Prostate gland (tissue), 2 donors: Measurements from ENCODE around the gene SCGB2B2. TPM values are rescaled to one million over a fixed set of nuclear protein-coding genes. Genes with fewer than 3 reads are reported as not detected.

Source experiments
- DNase-seq: peaks from one replicate; pipeline ENCODE4 v3.0.0-alpha.2; 2019; ENCODE audit warnings: low spot score
- H3K27ac ChIP-seq, 2 donors: fragments of 200-600 bp; sonication (generic); 2 replicates each; pipeline ENCODE4 v1.5.1; 2017 to 2019
- H3K27me3 ChIP-seq: fragments of 200-600 bp; sonication (generic); replicated peaks from 2 replicates; pipeline ENCODE4 v1.5.1; 2019; ENCODE audit not compliant: insufficient read depth
- H3K36me3 ChIP-seq, 2 donors: fragments of 200-600 bp; sonication (generic); 1 replicate in 1 of 2; 2 replicates in 1 of 2; pipeline versions ENCODE4 v1.5.1 to v1.8.1; 2017 to 2019
- H3K4me1 ChIP-seq: fragments of 200-600 bp; sonication (generic); replicated peaks from 2 replicates; pipeline ENCODE4 v1.5.1; 2019
- H3K4me3 ChIP-seq, 2 donors: fragments of 200-600 bp; sonication (generic); 2 replicates each; pipeline ENCODE4 v1.5.1; 2017 to 2019
- H3K9me3 ChIP-seq: fragments of 200-600 bp; sonication (generic); 2 replicates; pipeline ENCODE4 v1.5.1; 2017
- CTCF ChIP-seq, 4 experiments: fragments of 200-600 bp in 2 of 4; fragments of 450-650 bp in 2 of 4; sonication (generic) in 2 of 4; IDR thresholded peaks; 1 replicate in 3 of 4; 2 replicates in 1 of 4; pipeline ENCODE4 v1.5.1; 2016 to 2019; ENCODE audit warnings: antibody characterized with exemption in 4 of 4, mild to moderate bottlenecking in 2 of 4, moderate library complexity in 2 of 4
- POLR2A ChIP-seq: fragments of 450-650 bp; IDR thresholded peaks from one replicate; pipeline ENCODE4 v1.6.1; 2016; ENCODE audit warnings: antibody characterized with exemption, mild to moderate bottlenecking
- POLR2AphosphoS5 ChIP-seq: sonication (generic); formaldehyde crosslinking; IDR thresholded peaks from one replicate; pipeline ENCODE4 v1.6.1; 2017; ENCODE audit warnings: antibody characterized with exemption
- WGBS: methylation state at CpG from one replicate; pipeline ENCODE4 v1.1.5; 2018; 5-methylcytosine and 5-hydroxymethylcytosine counted together
- intact Hi-C: fragments of 100-400 bp; cut with DNase I; formaldehyde crosslinking; loops from one replicate; pipeline ENCODE4 v1.14.2; 2022
- total RNA-seq, 2 donors: library from RNA; depleted of rRNA; stranded (reverse); fragments of >200 nt; gene quantifications; one replicate each; pipeline ENCODE4 v1.1.0, GENCODE V29; 2016

SCGB2B2 gene
- total RNA-seq, 2 donors from 2014 or later: 1.2 to 6.3 TPM

- Histone ChIP-seq H3K9me3 (no peaks in the 10 kb centered on the region), H3K27me3 (no peaks in the 10 kb centered on the region), H3K4me1 (no peaks in the 10 kb centered on the region), H3K27ac (no peak overlapping the region), H3K36me3 (no peaks in the 10 kb centered on the region), H3K4me3 (no peak overlapping the region)
- no peak for DNase-seq
- 91% methylated on average over 9 of the region's 9 CpGs for WGBS
- TF ChIP-seq POLR2A: no peak
- intact Hi-C loops: no loop called here
These were observed 26.9 kb downstream of the SCGB2B2 start for GRCh38 chr19:34649886-34650543.

GRCh38 chr19:34645551-34645950 is 31.4 kb downstream of the SCGB2B2 start:
- WGBS: 52% methylated on average over 5 of the region's 5 CpGs
- TF ChIP-seq POLR2A (no peak), POLR2AphosphoS5 (no peak), CTCF (IDR thresholded peaks at IDR 0.05) (no peak)
- H3K4me1 ChIP-seq: no peaks in the 10 kb centered on the region

GRCh38 chr19:34644991-34645461 is 31.9 kb downstream of the SCGB2B2 start:
- TF ChIP-seq POLR2AphosphoS5 (no peak), POLR2A (no peak), CTCF (IDR thresholded peaks at IDR 0.05) (no peak)
- Histone ChIP-seq H3K4me3 (no peak overlapping the region), H3K9me3 (no peaks in the 10 kb centered on the region), H3K4me1 (no peaks in the 10 kb centered on the region), H3K36me3 (no peaks in the 10 kb centered on the region), H3K27me3 (no peaks in the 10 kb centered on the region), H3K27ac (no peak overlapping the region)
- DNase-seq: no peak
- intact Hi-C loops: no loop called here
- WGBS: 41% methylated on average over 10 of the region's 10 CpGs

More at GRCh38 chr19:34645551-34645950, 31.4 kb downstream of the SCGB2B2 start:
- no peaks in the 10 kb centered on the region for H3K27me3 ChIP-seq
- no peak for DNase-seq
- no peaks in the 10 kb centered on the region for H3K9me3 ChIP-seq
- intact Hi-C loops: no loop called here
- no peak overlapping the region for H3K27ac ChIP-seq
- H3K36me3 ChIP-seq: no peaks in the 10 kb centered on the region
- no peak overlapping the region for H3K4me3 ChIP-seq

GRCh38 chr19:34642241-34642640 is 34.7 kb downstream of the SCGB2B2 start:
- no peak overlapping the region for H3K4me3 ChIP-seq
- H3K27me3 ChIP-seq: no peaks in the 10 kb centered on the region
- WGBS: 85% methylated on average over 4 of the region's 4 CpGs
- TF ChIP-seq POLR2A (no peak), POLR2AphosphoS5 (no peak), CTCF (IDR thresholded peaks at IDR 0.05) (no peak)
- intact Hi-C loops: no loop called here
- H3K4me1 ChIP-seq: no peaks in the 10 kb centered on the region
- no peak overlapping the region for H3K27ac ChIP-seq
- no peaks in the 10 kb centered on the region for H3K36me3 ChIP-seq
- no peak for DNase-seq
- no peaks in the 10 kb centered on the region for H3K9me3 ChIP-seq

- H3K4me1 ChIP-seq: no peaks in the 10 kb centered on the region
- 21% methylated on average over 4 of the region's 4 CpGs for WGBS
- intact Hi-C loops: loop anchor here (2.0 kb wide), 1 partner anchor 73 kb away; no protein-coding TSS in a partner anchor
These were observed 37.4 kb downstream of the SCGB2B2 start for GRCh38 chr19:34639491-34640085.

More at GRCh38 chr19:34639491-34640085, 37.4 kb downstream of the SCGB2B2 start:
- Histone ChIP-seq H3K27me3 (no peaks in the 10 kb centered on the region), H3K4me3 (no peak overlapping the region), H3K9me3 (no peaks in the 10 kb centered on the region), H3K36me3 (no peaks in the 10 kb centered on the region), H3K27ac (no peak overlapping the region)
- peak; percentile 46 for DNase-seq
- TF ChIP-seq POLR2A (no peak), CTCF (IDR thresholded peaks at IDR 0.05) (peak; percentile 55 to 81 (median 69)), POLR2AphosphoS5 (peak; percentile 19)
